Calu3 (cell line): ENCODE results near the gene GAREM1. TPM values are rescaled to one million over a fixed set of nuclear protein-coding genes. Genes with fewer than 3 reads are reported as not detected.

Source experiments
- BruUV-seq: library from RNA; stranded (reverse); fragments of 400-500 nt; replicated peaks from 2 replicates; lab custom pipeline; 2021; lab: Mats Ljungman, UMichigan
- CTCF ChIA-PET: fragments of 300-600 bp; sonication (Branson Sonifier 250); formaldehyde crosslinking; loops from one replicate; lab custom pipeline; 2022; ENCODE audit warnings: antibody characterized with exemption; lab: Charles Lee
- DNase-seq: peaks from one replicate; pipeline ENCODE4 v3.0.0; 2022
- H3K27ac Mint-ChIP-seq: one replicate; pipeline ENCODE4 v1.8.0; 2022; ENCODE audit warnings: mixed read lengths; ENCODE audit not compliant: unreplicated experiment
- H3K27me3 Mint-ChIP-seq: one replicate; pipeline ENCODE4 v1.8.0; 2022; ENCODE audit warnings: mixed read lengths; ENCODE audit not compliant: unreplicated experiment
- H3K36me3 Mint-ChIP-seq: one replicate; pipeline ENCODE4 v1.8.0; 2022; ENCODE audit warnings: mild to moderate bottlenecking, moderate library complexity, mixed read lengths; ENCODE audit not compliant: insufficient read depth, unreplicated experiment
- H3K4me1 Mint-ChIP-seq: one replicate; pipeline ENCODE4 v1.8.0; 2022; ENCODE audit warnings: mild to moderate bottlenecking, low read depth, mixed read lengths; ENCODE audit not compliant: unreplicated experiment
- H3K4me3 Mint-ChIP-seq: one replicate; pipeline ENCODE4 v1.8.0; 2022; ENCODE audit warnings: mild to moderate bottlenecking, low read depth, moderate library complexity, mixed read lengths; ENCODE audit not compliant: unreplicated experiment
- H3K9me3 Mint-ChIP-seq: one replicate; pipeline ENCODE4 v1.8.0; 2022; ENCODE audit warnings: low read depth, mixed read lengths; ENCODE audit not compliant: unreplicated experiment
- intact Hi-C: fragments of 100-400 bp; cut with micrococcal nuclease; formaldehyde crosslinking; loops from one replicate; pipeline ENCODE4 v1.10.0; 2022; ENCODE audit not compliant: unreplicated experiment
- total RNA-seq: library from RNA; stranded (reverse); gene quantifications from 2 replicates; pipeline ENCODE4 v1.2.3, GENCODE V29; 2022
- TF ChIP-seq, protein P1 (sequence below): fragments of 200-600 bp; IDR thresholded peaks from one replicate; pipeline ENCODE4 v1.8.0; 2022; ENCODE audit warnings: antibody characterized with exemption; ENCODE audit not compliant: unreplicated experiment

GAREM1 gene
- total RNA-seq, 1 experiment from 2014 or later = 19.3 TPM

DNA sequence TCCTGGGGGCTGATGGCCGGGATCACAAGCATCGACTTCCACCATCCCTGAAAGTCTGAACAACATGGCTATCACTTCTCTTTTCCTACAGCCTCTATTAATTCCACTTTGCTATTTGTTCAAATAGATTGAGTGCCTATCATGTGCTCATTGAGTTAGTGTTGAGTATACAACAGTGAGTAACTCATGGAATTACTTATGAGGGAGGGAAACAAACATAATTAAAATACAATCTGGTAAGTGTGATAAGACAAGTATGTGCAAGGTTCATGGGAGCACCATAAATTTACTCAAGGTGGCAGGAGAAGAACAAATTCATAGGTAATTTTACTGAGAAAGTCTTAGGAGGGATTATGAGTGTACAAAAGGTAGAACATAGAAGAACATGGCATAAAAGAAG is 194.4 kb downstream of the GAREM1 start:
- H3K36me3 Mint-ChIP-seq = no peaks in the 10 kb centered on the region
- no peak overlapping the region for H3K4me3 Mint-ChIP-seq
- CTCF ChIA-PET = no interaction called here
- TF ChIP-seq, protein P1, sequence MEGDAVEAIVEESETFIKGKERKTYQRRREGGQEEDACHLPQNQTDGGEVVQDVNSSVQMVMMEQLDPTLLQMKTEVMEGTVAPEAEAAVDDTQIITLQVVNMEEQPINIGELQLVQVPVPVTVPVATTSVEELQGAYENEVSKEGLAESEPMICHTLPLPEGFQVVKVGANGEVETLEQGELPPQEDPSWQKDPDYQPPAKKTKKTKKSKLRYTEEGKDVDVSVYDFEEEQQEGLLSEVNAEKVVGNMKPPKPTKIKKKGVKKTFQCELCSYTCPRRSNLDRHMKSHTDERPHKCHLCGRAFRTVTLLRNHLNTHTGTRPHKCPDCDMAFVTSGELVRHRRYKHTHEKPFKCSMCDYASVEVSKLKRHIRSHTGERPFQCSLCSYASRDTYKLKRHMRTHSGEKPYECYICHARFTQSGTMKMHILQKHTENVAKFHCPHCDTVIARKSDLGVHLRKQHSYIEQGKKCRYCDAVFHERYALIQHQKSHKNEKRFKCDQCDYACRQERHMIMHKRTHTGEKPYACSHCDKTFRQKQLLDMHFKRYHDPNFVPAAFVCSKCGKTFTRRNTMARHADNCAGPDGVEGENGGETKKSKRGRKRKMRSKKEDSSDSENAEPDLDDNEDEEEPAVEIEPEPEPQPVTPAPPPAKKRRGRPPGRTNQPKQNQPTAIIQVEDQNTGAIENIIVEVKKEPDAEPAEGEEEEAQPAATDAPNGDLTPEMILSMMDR = no peak
- H3K27me3 Mint-ChIP-seq = no peaks in the 10 kb centered on the region
- H3K4me1 Mint-ChIP-seq = peaks cover 46% of the 10 kb centered on the region
- no peak overlapping the region for H3K27ac Mint-ChIP-seq
- intact Hi-C loops = no loop called here
- no peak for DNase-seq
- H3K9me3 Mint-ChIP-seq = no peaks in the 10 kb centered on the region
- no TSS peak for BruUV-seq

DNA sequence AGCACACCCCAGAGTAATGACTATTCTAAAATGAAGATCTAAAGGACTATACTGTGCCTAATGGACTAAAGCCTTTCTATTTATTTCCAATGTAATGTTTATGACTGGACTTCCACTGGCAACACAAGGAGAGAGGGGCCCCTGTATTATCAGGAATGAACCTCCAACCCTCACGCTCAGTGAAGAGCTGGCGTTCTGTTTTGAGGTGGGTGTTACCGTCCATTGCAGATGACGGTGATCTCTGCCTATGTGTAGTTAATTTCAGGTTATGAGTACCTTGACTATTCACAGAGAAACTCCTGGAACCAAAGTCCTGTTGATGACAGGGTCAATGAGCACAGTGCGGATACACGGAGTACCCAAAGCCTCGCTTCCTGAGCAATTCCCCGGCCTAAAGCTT is 195.5 kb downstream of the GAREM1 start:
- H3K4me1 Mint-ChIP-seq = peaks cover 36% of the 10 kb centered on the region
- TF ChIP-seq, protein P1 = no peak

DNA sequence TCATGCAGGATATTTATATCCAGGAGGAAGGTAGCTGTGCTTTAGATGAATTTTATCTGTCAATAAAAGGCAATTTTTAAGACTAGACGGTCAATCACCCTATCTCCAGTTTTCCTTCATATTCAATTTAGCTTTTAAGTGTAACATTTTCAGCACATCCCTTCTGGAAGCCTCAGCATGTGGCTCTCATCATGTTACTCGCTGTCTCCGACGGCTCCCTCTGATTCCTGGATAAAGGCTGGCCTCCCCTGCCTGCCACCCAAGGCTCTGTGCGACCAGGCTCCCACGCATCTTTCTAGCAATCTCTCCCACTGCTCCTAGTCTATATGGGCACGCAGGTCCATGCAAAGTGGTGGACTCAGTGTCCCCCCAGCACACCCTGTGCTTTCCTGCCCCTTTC is 196.4 kb downstream of the GAREM1 start:
- no TSS peak for BruUV-seq
- Mint-ChIP-seq H3K4me1 (peaks cover 36% of the 10 kb centered on the region), H3K4me3 (no peak overlapping the region), H3K36me3 (no peaks in the 10 kb centered on the region), H3K27ac (no peak overlapping the region), H3K9me3 (no peaks in the 10 kb centered on the region), H3K27me3 (no peaks in the 10 kb centered on the region)
- CTCF ChIA-PET = no interaction called here
- TF ChIP-seq, protein P1 = no peak
- intact Hi-C loops = loop anchor here (5.0 kb wide), 1 partner anchor 193 kb away; no protein-coding TSS in a partner anchor
- no peak for DNase-seq

More for the DNA sequence above, 195.5 kb downstream of the GAREM1 start:
- Mint-ChIP-seq H3K9me3 (no peaks in the 10 kb centered on the region), H3K4me3 (no peak overlapping the region), H3K36me3 (no peaks in the 10 kb centered on the region), H3K27ac (no peak overlapping the region), H3K27me3 (no peaks in the 10 kb centered on the region)
- DNase-seq = no peak
- intact Hi-C loops = no loop called here
- CTCF ChIA-PET = interaction anchor here (0.6 kb wide), 1 partner anchor 286 kb away, joined by 8 read pairs; no protein-coding TSS in a partner anchor
- no TSS peak for BruUV-seq

- H3K4me3 Mint-ChIP-seq = no peak overlapping the region
- peaks cover 5% of the 10 kb centered on the region for H3K36me3 Mint-ChIP-seq
- H3K27ac Mint-ChIP-seq = no peak overlapping the region
- intact Hi-C loops = loop anchor here (1.0 to 5.0 kb wide), 3 partner anchors 111 to 278 kb away; no protein-coding TSS in a partner anchor
- H3K4me1 Mint-ChIP-seq = peaks cover 17% of the 10 kb centered on the region
- no peaks in the 10 kb centered on the region for H3K9me3 Mint-ChIP-seq
- CTCF ChIA-PET = interaction anchor here (0.6 to 3.1 kb wide), 13 partner anchors 15 to 281 kb away, joined by 3 to 43 read pairs (median 4); partner anchors contain the start of gene GAREM1
- H3K27me3 Mint-ChIP-seq = no peaks in the 10 kb centered on the region
- TF ChIP-seq, protein P1 = peak; percentile 65
- BruUV-seq = no TSS peak
- DNase-seq = peak; percentile 61
These were observed 198.9 kb downstream of the GAREM1 start for GRCh38 chr18:32271672-32272208.
